Activated CD4-positive, alpha-beta T cell treated with anti-CD3 and anti-CD28 coated beads, Interleukin-2, amount 10 ng/mL, durations not matched to agents 24 days and 14 days (primary cell): ENCODE data around the gene CEACAM18. TPM values are rescaled to one million over a fixed set of nuclear protein-coding genes. Genes with fewer than 3 reads are reported as not detected.

Source experiments
- total RNA-seq: library from RNA; stranded (reverse); gene quantifications from 2 replicates; pipeline ENCODE4 v1.2.3, GENCODE V29; 2022

CEACAM18 gene
- total RNA-seq, 1 donor from 2014 or later = not detected

Other genes starting within 250 kb of the CEACAM18 start
- gene SIGLECL1, start 227.5 kb upstream of the CEACAM18 start, total RNA-seq = not detected in 2 replicates
- gene IGLON5, start 166.9 kb upstream of the CEACAM18 start, total RNA-seq = 1.2 and 1.8 TPM in 2 replicates
- 7.1 and 7.2 TPM in 2 replicates for gene VSIG10L, start 136.4 kb upstream of the CEACAM18 start, total RNA-seq
- gene ETFB, start 112.2 kb upstream of the CEACAM18 start, total RNA-seq = 194 and 199 TPM in 2 replicates
- 18.7 and 19.6 TPM in 2 replicates for gene CLDND2, start 109.5 kb upstream of the CEACAM18 start, total RNA-seq
- 363 and 379 TPM in 2 replicates for gene NKG7, start 105.9 kb upstream of the CEACAM18 start, total RNA-seq
- gene LIM2, start 90.6 kb upstream of the CEACAM18 start, total RNA-seq = 0.24 TPM in 1 of 2 replicates, not detected in the other
- gene C19orf84, start 87.9 kb upstream of the CEACAM18 start, total RNA-seq = 0.16 and 0.24 TPM in 2 replicates
- gene SIGLEC10, start 60.9 kb upstream of the CEACAM18 start, total RNA-seq = 2.3 and 3.5 TPM in 2 replicates
- gene SIGLEC8, start 20.1 kb upstream of the CEACAM18 start, total RNA-seq = 0.09 and 0.16 TPM in 2 replicates
- 0.98 and 1.5 TPM in 2 replicates for gene SIGLEC12, start 23.3 kb downstream of the CEACAM18 start, total RNA-seq
- gene SIGLEC6, start 53.1 kb downstream of the CEACAM18 start, total RNA-seq = 0.91 and 0.95 TPM in 2 replicates
- gene ZNF175, start 92.7 kb downstream of the CEACAM18 start, total RNA-seq = 8.5 and 10.2 TPM in 2 replicates
- gene SIGLEC5, start 151.9 kb downstream of the CEACAM18 start, total RNA-seq = not detected in 2 replicates
- not detected in 2 replicates for gene SIGLEC14, start 168.3 kb downstream of the CEACAM18 start, total RNA-seq
- gene SPACA6, start 214.8 kb downstream of the CEACAM18 start, total RNA-seq = 6.7 and 7.0 TPM in 2 replicates
- not detected in 2 replicates for gene HAS1, start 245.5 kb downstream of the CEACAM18 start, total RNA-seq